HG03103 (cell line): Measurements from ENCODE around the gene SKIL.

ENCODE experiments used
- ATAC-seq: cut with Tn5 transposase; IDR thresholded peaks from one replicate; pipeline ENCODE4 v1.9.1; 2021; ENCODE audit warnings: low read depth; ENCODE audit not compliant: unreplicated experiment

The SKIL gene

DNA sequence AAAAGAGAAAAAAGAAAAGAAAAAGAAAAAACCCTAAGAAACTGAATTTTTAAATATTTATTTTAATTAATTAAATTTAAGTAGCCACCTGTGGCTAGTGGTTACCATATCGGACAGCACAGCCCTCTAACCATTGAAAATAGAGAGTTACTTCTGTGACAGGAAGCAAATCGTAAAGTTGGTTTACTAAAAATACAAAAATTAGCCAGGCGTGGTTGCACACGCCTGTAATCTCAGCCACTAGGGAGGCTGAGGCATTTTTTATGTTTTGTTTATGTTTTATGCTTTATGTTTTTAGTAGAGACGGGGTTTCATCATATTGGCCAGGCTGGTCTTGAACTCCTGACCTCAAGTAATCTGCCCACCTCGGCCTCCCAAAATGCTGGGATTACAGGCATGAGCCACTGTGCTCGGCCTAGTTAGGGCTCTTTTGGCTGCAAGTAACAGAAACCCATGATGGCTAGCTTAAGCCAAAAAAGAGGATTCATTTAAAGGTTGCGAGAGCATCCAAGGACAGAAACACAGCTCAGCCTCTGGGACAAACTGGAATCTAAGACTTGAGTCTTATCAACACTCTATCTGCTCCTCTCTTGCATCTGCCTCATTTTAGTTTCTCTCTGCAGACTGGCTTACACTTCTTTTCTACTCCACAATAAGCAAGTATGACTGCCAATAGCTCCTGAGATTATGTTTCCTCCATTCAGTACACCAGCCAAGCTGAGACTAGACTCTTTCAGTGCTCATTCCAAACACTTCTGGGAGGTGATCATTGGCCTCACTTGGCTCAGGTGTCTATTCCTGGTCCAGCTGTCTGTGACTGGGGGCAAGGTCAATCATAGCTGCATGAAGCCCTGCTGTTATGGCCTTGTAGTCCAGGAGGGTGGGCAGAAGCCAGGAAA is 6.8 kb upstream of the SKIL start:
- peak; percentile 53 for ATAC-seq

DNA sequence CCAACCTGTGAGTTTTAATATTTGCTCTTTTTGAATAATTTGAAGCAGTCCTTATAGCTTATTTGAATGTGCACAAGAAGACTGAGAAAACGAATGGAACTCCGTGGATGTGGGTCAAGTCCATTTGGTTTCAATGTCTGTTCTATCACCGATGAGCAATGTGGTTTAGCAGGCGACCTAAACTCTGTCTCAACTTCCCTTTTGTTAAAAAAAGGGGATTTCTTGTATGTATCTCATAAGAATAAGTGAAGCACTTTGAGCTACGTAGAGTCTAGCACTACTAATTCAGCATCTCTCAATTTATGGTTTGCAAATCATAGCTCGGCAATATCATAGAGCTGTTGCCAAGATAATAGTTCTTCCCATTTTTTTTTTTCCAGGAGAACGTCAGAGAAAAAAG is 4.6 kb upstream of the SKIL start:
- ATAC-seq, result no peak

DNA sequence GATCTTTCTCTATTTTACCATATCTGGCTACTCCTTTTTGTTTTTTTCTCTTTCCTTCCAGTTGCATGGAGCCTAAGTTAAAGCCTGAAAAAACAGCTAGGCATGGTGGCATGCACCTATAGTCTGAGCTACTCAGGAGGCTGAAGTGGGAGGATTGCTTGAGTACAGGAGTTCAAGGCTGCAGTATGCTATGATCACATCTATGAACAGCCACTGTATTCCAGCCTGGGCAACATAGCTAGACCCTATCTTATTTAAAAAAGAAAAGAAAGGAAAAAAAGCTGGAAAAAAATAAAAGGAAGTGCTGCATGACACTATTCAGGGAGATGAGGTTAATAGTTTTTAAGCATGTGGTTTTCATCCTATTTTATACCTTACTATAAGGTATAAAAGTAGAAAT is 4.0 kb upstream of the SKIL start:
- ATAC-seq, result no peak

DNA sequence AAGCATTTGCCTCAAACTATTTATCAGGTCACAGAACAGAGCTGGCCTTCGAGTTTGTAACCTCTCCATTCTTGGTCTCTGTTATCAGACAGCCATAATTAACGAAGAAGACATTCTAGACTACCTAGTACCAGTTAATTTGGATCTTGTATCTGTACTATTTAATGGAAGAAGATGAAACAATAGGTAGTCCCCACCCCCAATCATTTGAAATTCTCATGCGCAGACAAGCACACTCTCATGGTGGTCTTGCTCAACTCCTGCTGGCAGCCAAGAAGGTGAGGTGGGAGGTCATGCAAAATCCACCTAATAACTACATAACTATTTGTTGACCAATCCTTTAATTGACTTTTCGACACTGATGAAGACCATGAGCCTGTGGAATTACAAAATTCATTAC is 2.8 kb upstream of the SKIL start:
- no peak for ATAC-seq

DNA sequence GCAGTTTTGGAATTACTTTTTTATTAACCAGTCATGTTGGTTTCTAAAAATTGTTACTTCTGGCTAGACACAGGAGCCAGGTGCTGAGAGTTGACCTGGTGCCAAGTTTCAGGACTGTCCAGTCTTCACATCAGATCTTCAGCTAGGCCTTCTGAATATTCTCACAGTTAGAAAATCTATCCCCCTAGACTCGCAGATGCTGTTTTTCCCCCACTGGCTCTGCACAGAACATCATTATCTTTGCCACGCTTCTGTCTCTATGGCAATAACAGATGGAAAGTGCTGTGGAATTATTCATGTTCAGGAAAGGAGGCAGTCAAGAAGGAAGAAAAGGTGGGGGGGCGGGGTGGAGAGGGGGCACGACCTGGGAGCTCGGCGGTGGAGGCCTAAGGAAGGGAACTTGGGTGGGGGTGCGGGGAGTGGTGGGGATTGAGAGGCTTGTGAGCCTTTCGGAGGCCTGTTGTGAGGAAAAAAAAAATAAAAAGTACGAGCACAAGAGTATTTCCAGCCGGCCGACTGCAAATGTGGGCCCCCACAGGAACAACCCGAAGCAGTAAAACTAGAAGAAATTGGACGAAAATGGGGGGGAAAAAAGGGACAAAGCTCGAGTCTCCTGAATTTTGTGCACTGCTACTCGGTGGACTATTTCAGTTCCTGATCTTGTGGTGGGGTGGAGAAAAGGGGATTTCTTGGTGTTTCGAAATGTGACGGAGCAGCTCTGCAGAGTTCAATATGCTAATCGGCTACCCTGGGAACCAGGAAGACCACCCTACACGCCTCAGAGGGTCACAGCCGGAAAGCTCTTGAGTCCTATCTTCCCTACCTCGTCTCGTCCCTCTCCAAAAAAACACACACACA is 1.5 kb upstream of the SKIL start:
- ATAC-seq, result peak; percentile 21

DNA sequence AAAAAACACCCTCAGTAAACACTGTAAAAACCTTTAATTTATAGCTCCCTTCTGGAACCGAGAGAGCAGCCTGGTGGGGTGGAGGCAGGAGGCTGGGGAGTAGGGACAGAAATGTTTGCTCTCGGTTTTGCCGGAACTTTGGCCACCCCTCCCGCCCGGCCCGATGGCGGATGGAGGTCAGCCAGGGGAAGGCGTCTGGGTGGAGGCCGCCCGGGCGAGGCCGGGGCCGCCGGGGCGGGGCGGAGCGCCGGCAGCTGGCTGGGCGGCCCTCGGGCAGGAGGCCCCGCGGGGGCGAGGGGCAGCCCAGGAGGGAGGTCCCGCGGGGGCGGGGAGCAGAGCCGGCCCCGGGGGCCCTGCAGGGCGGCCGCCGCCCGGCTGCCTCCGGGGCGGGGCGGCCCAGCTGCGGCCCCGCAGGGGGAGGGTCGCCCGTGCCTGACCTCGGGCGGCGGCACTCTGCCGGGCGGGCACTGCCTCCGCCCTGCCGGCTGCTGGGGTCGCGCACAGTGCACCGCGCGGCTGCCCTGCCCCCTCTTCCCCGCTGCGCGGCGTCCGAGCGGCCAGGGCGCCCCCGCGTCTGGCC is 829 bp upstream of the SKIL start:
- peak; percentile 27 for ATAC-seq

DNA sequence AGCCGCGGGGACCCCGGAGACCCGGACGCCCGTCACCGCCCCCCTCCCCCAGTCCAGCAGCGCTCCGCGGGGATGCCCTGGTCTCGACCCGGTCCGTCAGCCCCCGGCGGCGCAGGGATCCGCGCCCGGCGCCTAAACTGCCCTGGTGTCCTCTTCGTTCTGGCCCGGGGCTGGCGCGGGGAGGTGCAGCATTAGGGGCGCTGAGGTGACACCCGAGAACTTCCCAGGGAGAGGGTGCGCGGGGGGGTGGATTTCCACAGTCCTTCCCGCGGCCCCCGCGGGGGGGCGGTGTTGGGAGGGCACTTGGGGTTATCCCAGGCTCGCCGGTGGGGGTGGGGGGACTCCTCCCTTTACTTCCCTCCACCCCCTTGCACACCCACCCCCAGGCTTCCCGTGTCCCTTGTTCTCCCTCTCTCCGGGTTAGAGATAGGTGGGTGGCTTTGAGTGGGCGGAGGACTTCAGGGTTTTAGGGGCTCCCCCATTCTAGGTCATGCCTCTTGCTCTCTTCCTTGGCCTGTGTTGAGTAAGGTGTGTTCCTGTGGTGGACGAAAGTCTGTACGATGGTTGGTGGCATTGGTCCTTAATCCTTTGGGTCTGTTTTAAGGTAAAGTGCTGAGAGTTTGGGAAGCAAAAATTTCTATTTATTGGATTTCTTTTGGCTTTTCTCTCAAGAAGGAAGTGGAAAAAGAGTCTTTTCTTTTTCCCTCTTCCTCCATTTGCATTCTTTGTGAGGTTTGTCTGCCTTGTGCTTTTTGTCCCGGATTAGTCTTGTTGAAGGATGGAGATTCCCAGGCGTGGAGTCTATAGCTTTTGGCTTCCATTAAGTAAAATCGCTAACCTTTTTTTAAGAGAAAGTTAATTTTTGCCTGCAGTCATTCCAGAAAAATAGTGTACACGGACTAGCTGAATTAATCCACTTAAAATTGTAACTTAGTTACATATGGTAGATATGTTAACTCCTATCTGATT is 811 bp downstream of the SKIL start:
- peak; percentile 6 for ATAC-seq

DNA sequence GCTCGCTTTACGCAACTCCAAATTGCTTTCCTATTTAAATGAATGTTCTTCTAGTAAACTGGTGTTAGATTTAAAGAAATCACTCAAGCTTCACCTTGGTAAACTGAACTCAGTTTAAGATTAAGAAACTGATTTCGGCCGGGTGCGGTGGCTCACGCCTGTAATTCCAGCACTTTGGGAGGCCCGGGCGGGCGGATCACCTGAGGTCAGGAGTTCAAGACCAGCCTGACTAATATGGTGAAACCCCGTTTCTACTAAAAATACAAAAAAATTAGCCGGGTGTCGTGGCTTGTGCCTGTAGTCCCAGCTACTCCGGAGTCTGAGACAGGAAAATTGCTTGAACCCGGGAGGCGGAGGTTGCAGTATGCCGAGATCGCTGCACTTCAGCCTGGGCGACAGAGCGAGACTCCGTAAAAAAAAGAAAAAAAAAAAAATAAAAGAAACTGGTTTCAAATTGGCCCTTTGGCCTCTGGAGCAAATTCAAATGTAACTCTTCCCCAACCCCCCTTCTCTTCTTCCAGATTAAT is 1.7 kb downstream of the SKIL start:
- no peak for ATAC-seq

DNA sequence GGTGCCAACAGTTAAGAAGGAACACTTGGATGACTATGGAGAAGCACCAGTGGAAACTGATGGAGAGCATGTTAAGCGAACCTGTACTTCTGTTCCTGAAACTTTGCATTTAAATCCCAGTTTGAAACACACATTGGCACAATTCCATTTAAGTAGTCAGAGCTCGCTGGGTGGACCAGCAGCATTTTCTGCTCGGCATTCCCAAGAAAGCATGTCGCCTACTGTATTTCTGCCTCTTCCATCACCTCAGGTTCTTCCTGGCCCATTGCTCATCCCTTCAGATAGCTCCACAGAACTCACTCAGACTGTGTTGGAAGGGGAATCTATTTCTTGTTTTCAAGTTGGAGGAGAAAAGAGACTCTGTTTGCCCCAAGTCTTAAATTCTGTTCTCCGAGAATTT is 3.0 kb downstream of the SKIL start:
- ATAC-seq, result no peak

DNA sequence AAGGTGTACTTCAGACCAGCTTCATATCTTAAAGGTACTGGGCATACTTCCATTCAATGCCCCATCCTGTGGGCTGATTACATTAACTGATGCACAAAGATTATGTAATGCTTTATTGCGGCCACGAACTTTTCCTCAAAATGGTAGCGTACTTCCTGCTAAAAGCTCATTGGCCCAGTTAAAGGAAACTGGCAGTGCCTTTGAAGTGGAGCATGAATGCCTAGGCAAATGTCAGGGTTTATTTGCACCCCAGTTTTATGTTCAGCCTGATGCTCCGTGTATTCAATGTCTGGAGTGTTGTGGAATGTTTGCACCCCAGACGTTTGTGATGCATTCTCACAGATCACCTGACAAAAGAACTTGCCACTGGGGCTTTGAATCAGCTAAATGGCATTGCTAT is 3.4 kb downstream of the SKIL start:
- ATAC-seq, result no peak

DNA sequence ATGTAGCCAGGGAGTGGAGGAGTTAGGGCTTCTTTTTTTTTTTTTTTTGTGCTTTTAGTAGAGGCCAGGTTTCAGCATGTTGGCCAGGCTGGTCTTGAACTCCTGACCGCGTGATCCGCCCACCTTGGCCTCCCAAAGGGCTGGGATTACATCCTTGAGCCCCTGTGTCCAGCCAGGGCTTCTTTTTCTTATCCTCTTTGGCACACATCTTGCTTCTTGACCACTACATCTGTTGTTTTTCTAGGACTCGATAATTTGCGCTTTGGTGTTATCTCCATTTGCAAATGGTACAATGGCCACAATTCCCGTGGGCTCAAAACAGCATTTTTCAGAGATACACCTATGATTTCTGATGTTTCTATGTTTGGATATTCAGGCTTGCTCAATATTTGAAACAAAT is 4.2 kb downstream of the SKIL start:
- ATAC-seq, result no peak

DNA sequence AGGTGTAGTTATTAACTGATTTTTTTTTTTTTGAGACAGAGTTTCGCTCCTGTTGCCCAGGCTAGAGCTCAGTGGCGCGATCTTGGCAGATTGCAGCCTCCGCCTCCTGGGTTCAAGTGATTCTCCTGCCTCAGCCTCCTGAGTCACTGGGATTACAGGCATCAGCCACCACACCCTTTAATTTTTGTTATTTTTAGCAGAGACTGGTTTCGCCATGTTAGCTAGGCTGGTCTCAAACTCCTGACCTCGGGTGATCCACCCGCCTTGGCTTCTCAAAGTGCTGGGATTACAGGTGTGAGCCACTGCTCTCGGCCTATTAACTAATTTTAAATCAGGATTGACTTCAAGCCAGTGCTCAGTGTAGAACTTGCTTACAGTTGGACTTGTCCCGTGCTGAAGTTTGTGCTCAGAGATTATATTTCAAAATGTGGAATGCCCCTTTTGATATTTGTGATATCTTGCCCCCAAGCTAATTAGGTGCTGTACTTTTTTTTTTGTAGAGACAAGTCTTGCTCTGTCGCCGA is 6.0 kb downstream of the SKIL start:
- no peak for ATAC-seq

DNA sequence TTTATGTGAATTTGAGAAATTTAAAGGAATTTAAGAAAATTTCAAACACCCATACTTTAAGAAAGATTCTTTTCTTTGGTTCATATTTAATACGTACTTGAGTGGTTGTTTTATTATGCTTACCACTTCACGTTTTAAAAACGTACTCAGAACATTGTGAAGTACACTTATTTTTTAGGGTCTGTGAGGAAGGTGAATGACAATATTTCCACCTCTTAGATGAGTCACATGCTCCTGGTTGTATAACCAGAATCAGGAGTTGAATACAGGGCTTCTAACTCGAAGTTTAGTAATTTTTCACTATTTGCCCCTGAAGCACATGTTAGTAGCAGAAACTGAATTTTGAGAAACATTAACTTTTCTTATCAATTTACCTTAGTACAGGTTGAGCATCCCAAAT is 7.5 kb downstream of the SKIL start:
- ATAC-seq, result no peak

DNA sequence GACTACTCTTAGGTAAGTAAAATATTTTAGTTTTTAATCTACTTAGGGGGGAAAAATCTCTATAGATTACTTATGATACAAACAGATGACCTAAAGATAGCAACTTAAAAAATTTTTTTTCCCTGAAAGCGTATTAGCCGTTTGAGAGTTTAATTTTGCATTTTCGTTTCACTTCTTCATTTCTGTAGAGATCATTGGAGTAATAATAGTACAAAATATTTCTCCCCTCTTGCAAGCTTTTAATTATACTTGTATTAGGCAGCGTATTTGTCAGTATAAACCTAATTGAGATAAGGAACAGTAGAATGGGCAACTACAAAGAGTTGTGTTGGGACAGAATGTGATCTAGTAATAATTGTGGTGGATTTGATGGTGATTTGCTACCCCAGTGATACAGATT is 10.3 kb downstream of the SKIL start:
- no peak for ATAC-seq

DNA sequence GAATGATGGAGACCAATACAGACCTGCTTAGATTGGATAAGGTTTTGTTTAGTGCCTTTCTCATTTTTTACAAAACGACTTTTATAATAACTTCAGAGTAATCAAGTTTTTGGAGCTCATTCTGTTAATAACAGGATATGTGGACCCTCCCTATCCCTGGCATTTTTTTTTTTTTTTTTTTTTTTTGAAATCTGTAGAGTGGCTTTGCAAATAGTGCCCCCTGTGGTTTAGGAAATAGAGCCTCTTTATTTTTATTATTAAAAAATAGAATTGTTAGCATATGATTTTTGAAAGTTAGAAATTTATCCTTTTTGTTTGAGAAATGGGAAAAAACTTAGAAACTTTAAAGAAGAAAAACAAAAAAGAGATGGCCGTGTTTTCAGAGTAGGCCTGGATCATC is 11.4 kb downstream of the SKIL start:
- ATAC-seq, result no peak

DNA sequence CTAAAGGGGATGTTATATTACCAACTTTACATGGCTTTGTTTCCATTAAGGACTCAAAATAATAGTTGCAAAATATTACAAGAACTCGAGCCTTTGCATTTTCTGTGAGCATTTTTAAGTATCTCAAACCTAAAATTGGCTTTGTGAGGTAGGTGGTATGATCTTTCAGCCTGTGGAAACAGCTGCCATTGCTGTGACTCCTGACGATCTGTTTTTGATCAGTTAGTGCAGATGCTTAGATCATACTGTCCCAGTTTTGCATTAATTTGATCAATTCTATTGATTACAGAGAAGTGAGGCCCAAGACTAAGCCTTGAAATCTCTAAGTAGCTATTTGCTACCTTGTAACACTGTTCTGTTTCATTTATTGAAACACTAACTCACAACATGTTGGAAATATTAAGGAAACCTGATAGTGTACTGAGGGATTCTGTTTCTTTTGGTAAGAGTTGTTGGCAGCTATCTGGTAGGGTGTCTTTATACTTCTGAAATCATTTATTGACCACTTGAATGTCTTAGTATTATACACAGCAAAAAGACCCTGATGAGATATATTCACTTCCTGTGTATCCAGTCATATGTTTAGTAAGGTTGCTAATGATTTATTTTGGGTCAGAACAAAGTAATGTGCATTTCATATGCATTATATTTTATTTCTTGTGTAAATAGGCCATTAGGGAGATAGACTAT is 14.8 kb downstream of the SKIL start:
- ATAC-seq, result no peak

DNA sequence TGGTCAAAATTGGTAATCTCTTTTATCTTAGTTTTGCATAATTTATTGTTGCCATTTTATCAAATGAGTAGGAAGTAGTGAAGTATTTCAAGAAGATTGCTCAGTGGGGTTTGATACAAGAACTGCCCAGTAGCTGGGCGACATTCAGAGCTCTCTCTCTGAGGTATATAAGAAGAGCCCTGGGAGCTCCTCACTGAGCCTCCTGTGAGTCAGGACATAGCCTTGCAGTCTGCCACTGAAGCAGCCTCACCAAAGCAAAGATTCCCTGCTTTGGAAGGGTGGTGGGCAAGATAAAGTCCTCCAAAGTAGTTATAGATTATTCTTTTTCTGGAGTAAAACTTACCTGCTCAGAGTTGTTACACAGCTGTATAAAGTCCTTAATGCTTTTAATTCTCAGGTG is 26.1 kb downstream of the SKIL start:
- ATAC-seq, result no peak

DNA sequence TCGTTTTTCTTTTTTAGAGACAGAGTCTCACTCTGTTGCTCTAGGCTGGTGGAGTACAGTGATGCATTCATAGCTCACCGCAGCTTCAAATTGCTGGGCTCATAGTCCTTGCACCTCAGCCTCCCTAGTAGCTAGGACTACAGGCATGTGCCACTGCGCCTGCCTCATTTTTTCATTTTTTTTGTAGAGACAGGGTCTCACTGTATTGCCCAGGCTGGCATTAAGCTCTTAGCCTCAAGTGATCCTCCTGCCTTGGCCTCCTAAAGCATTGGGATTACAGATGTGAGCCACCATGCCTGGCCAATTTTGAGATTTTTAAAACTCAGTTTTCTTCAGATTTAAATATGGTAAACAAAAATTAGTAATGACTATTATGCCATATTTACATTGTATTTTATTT is 29.0 kb downstream of the SKIL start:
- ATAC-seq, result no peak

DNA sequence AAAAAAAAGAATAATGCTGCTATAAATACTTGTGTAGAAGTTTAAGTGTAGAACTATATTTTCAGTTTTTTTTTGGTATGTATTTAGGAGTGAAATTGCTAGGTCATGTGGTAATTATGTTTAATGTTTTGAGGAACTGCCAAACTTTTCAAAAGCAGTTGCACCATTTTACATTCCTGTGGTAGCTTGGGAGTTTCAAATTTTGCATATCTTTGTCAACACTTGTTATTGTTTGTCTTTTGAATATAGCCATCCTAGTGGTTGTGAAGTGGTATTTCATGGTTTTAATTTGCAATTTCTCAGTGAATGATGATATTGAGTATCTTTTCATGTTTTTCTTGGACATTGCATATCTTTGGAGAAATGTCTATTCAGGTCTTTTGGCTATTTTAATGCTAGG is 30.4 kb downstream of the SKIL start:
- ATAC-seq, result no peak
